ENCODE data around the gene LCE6A.

The LCE6A gene

DNA sequence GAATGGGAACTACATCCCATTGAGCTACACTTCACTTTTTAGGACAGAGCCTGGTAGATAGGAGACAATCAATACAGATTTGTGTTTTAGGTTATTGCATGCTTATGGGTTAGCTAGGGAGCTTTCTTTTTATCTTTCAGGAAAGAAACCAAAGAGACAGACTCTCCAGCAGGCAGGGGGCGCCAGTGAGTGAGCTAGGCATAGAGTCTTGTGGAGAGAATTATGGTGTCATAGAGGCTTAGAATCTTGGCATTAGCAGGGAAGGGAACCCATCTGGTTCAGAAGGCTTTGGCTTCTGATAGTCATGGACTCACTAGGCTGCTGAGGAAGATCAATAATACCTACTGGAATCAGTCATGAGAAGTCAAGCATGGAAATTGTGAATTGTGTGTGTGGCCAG, 35.4 kb downstream of the LCE6A start, which contains the start of gene SMCP:
Gene SMCP, plus strand, starts transcription at position 281 of the 400 bp plus-strand sequence. CDS start 6,101 bp downstream, outside the sequence.
- DNase-seq: no peak

DNA sequence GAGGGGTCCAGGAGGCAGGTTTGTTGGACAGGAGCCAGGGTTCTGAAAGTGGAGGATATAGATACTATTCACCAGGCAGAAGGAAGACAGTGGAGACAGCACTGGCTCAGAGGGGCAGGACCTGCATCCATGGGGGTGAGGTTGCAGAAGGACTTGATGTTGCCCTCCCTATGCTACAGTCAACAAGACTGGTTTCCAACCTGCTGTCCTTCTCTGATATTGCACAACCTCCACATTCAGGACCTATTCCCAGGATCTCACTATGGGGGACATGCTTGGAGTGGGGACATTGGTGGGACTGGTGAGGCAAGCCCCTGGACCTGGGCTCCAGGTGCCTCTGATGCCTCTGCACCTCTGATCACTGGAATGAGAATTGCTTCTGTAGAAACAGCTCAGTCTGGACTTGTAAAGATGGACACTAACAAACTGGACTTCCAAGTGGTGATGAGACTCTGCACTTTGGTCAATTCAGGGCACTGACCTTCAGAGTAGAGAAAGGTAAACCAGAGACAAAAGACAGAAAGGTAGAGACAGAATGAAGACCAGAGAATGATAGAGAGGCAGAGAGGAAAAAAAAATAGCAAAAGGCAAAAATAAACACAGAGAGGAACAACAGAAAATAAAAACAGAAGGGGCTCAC, 37.0 kb downstream of the LCE6A start:
- no peak for DNase-seq

DNA sequence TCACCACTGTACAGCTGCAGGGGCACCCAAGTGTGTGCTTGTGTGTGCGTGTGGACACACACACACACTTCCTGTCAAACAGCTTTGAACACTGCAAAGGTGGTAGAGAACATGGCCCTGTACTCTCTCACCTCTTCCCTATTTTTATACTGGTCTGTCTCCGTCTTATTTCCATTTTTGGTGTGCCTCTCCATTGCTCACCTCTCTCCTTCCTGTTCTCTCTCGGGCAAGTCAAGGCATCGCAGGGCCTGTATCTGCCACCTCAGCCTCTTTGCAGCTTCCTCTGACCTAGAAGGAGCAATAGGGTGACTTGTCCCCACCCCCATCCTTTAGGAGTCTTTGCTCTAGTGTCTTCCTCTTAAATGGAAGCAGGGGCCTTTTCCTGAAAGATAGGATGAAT, 37.7 kb downstream of the LCE6A start:
- no peak for DNase-seq

- DNase-seq: no peak
These were observed 38.3 kb downstream of the LCE6A start for GRCh38 chr1:152880907-152881306.

DNA sequence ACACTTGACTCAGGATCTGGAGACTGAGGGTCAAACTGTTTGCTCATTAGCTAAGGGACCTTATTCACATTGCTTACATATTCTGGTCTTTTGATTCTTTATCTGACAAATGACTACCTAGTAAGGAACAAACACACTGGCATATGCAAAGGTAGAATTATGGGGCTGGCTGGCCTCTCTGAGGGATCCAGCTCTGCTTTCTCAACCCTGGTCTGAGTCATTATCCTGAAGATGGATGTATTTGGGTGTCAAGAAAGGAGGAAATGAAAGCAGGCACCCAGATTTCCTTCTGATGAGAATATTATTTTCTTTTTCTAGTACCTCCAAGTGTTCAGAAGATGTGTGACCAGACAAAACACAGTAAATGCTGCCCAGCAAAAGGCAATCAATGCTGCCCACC, 41.4 kb downstream of the LCE6A start:
- no peak for DNase-seq

DNA sequence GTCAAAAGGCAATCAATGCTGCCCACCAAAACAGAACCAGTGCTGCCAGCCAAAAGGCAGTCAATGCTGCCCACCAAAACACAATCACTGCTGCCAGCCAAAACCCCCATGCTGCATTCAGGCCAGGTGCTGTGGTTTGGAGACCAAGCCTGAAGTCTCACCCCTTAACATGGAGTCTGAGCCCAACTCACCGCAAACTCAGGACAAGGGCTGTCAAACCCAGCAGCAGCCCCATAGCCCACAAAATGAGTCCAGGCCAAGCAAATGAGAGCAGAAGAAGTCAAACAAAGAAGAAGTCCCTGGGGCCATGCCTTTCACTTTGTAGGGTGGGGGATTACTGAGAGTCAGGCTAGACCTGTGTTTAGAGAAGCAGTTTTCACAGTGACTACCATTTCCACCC, 41.9 kb downstream of the LCE6A start:
- DNase-seq: no peak

- DNase-seq: no peak
These were observed 42.4 kb downstream of the LCE6A start for GRCh38 chr1:152884966-152885624.

- no peak for DNase-seq
These were observed 43.4 kb downstream of the LCE6A start for GRCh38 chr1:152886085-152886484.

GRCh38 chr1:152886758-152887409, 44.2 kb downstream of the LCE6A start:
- no peak for DNase-seq

DNA sequence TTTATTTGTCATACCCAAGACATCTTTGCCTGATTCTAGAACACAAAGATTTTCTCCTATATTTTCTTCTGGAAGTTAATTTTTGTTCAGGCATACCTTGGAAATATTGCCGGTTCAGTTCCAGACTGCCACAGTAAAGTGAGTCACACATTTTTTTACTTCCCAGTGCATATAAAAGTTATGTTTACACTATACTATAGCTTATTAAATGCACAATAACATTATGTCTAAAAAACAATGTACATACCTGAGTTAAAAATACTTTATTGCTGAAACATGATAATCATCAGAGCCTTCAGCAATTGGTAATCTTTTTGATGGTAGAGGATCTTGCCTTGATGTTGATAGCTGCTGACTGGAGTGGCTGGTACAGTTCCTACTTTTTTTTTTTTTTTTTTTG, 45.5 kb downstream of the LCE6A start:
- DNase-seq: no peak
